HG02759 (cell line): ENCODE results near the gene DLEU7.

Experiments
- ATAC-seq: cut with Tn5 transposase; IDR thresholded peaks from one replicate; pipeline ENCODE4 v1.9.1; 2021; ENCODE audit warnings: mild to moderate bottlenecking, moderate library complexity; ENCODE audit not compliant: unreplicated experiment

The DLEU7 gene

DNA sequence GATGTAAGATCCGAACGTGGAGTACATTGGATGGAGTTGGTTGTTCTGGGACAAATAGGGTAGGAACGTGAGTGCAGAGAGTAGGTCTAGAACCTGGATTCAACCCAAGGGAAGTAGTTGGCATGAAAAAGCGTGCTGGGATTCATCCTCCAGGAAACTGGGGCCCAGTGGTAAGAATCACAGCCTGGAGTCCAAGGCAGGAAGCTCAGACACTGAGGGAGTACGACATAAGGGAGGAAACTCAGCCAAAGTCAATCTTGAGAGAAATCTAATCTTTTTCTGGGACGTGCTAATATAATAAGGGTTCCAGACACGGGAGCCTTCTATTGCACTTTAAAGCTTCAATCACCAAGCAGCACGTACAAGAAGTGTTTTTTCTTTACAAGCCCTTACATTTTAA, 46.4 kb downstream of the DLEU7 start:
- ATAC-seq: no peak

DNA sequence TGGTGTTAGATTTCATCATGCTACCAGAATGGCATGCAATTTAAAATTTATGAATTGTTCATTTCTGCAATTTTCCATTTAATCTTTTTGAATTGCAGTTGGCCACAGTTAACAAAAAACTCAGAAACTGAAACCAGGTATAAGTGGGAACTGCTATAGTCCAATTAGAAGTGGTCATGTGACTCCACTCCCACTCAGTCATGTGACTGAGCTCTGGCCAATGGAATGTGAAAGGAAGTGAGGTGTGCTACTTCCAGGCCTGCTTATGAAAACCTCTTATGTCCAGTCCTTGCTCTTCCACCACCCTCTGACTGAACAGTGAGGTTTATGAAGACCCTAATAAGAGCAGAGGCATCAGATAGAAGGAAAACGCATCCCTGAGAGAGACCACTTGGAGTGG, 47.0 kb downstream of the DLEU7 start:
- ATAC-seq: no peak

GRCh38 chr13:50794226-50794625, 49.3 kb downstream of the DLEU7 start:
- no peak for ATAC-seq

DNA sequence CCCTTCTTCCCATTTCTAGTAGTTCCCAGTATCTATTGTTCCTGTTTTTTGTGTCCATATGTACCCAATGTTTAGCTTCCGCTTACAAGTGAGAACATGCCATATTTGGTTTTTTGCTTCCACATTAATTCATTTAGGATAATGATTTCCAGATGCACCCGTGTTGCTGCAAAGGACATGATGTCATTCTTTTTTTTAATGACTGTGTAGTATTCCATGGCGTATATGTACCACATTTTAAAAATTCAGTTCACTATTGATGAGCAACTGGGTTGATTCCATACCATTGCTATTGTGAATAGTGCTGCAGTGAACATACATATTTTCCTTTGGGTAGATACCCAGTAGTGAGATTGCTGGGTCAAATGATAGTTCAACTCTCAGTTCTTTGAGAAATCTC, 50.5 kb downstream of the DLEU7 start:
- no peak for ATAC-seq

DNA sequence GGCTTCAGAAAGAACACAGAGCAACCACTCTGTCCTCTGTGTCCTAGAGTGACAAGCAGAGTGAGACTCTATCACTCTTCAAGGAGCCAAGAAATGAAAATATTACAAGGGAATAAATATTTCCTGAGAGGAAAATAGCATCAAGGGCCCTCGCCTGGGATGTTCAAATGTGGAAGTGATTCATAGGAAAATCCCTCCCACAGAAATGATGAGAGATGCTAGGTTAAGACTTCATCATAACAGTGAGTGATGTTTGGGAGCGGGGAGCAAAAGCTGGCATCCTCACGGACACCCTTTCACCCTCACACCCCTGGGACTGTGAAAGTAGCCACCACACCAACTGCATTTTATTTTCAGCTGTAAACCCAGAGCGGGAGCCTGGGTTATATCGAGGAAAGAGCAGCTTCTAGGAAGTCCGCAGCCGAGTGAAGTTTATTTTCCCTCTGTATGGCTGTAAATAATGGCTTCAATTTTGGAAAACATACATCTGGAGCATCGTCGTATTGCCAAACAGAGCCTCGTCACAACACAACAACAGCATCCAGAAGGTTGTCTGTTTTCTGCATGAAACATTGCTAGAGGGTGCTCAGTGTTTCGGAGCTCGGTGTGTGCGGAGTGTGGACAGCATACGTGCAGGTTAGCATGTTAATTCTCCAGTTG, 54.8 kb downstream of the DLEU7 start:
- ATAC-seq: no peak

DNA sequence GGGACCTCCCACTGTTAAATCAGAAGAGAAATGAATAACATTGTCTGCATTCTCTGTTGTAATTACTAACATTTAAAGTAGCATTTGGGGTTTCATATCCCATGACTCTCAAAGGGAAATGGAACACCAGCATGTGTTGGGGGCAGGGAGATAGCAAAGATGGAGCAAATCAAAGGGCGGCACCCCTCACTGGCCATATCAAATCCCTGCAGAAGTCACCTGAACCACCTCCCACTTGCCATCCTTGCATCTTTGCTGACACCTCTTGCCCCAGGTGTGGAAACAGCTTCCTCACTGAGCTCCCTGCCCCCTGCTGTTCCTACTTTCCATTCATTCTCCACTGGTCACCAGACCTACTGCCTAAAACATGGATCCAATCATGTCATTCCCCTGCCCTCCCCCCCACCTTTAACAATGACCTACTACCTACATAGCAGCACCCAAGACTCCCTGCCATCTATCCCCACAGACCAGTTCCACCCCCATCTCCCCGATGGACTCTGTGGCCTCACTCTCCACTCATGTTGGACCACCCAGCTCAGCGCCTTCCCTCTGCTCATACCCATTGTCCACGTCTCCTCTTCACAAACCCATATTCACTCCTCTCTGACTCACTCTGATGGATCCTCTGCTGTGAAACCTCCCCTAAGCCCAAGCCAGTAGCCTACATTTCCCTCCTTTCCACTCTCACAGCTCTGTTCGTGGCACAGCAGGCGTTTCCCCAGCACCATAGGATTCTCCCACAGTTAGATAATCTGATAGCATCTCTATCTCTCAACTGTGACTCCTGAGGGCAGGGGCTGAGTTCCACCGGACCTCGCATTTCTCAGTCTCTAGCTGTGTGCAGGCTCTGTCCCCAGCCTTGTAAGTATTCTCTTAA, 55.9 kb downstream of the DLEU7 start:
- ATAC-seq: no peak

DNA sequence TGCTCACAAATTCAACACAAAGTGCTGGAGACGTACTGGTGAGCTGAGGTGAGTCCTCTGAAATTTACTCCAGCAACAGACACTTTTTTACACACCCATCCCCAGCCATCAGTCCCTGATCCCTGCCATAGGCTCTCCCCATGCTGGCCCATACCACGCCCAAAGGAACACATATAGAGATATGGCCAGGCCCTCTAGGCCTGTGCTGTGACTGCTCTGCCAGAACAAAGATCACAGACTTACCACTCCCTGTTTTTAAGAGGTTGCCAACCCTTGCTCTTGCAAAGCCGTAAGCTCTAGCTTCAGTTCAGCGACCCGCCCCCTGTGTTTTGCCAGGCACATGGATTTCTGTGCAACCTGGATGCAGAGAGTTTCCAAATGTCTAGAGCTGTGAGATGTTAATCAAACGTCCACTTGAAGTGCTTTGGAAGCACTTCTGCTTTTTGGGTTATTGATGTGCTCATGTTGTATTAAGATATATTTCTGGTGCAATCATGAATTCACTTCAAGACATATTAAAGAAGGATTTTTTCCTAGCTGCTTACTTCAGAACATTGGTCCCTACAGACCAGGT, 59.7 kb downstream of the DLEU7 start:
- no peak for ATAC-seq

DNA sequence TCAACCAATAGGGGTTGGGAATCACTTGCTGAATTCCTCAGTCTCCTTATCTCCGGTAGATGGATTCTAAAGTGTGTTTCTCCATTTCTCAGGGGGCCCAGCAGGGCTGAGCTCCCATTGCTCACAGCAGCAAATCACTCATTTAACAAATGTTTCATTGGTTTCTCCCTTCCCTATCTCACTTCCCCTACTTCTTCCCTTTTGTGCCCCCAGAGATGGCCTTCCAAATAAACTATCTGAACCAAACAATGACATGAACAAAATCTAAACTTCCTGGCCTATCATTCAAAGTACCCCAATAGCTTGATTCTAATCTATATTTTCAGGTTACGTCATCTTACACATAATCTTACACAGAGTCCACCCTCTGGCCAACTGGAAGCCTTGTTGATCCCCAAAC, 60.4 kb downstream of the DLEU7 start:
- ATAC-seq: no peak

- ATAC-seq: no peak
Observed at GRCh38 chr13:50780201-50781015, 63.1 kb downstream of the DLEU7 start.

GRCh38 chr13:50779443-50780200, 63.9 kb downstream of the DLEU7 start:
- no peak for ATAC-seq
